A549 (cell line): Measurements from ENCODE around the gene GNG2. TPM values are rescaled to one million over a fixed set of nuclear protein-coding genes. Genes with fewer than 3 reads are reported as not detected.

ENCODE experiments used
- ATAC-seq, 2 experiments: fragments of 200-7000 bp in 1 of 2; fragments of >200 bp in 1 of 2; cut with Nextera tagmentation in 1 of 2; cut with Tn5 transposase in 1 of 2; 3 replicates each; pipeline versions ENCODE4 v1.8.0 to v1.9.1; 2018 to 2020; ENCODE audit warnings: mild to moderate bottlenecking in 1 of 2, moderate library complexity in 1 of 2
- CTCF ChIA-PET: fragments of 300-600 bp; sonication (Branson Sonifier 250); formaldehyde crosslinking; extraction: SDS; loops from one replicate; lab custom pipeline; 2021; ENCODE audit warnings: antibody characterized with exemption, inconsistent platforms; lab: Yijun Ruan, JAX
- POLR2A ChIA-PET: fragments of 350-600 bp; formaldehyde crosslinking; extraction: SDS; loops from one replicate; lab custom pipeline; 2021; ENCODE audit warnings: antibody characterized with exemption, inconsistent platforms; lab: Yijun Ruan, JAX
- DNase-seq, 2 experiments: peaks; one replicate each; pipeline versions ENCODE4 v3.0.0 to v3.0.0-alpha.2; 2011 to 2016; ENCODE audit warnings: low read depth in 1 of 2, low spot score in 1 of 2
- FAIRE-seq: peaks from 2 replicates; lab custom pipeline; 2011; peaks lifted over from hg19 to GRCh38; lab: Jason Lieb, UNC
- H3K27ac ChIP-seq, 2 experiments: fragments of >200 bp; sonication (Bioruptor Twin); formaldehyde crosslinking; 3 replicates each; pipeline ENCODE4 v1.5.1; 2016 to 2017
- H3K4me1 ChIP-seq: fragments of >200 bp; sonication (Bioruptor Twin); formaldehyde crosslinking; 3 replicates; pipeline ENCODE4 v1.6.1; 2016
- H3K4me2 ChIP-seq: fragments of >200 bp; sonication (Bioruptor Twin); formaldehyde crosslinking; 3 replicates; pipeline ENCODE4 v1.6.1; 2016
- H3K4me3 ChIP-seq: fragments of >200 bp; sonication (Bioruptor Twin); formaldehyde crosslinking; 3 replicates; pipeline ENCODE4 v1.5.1; 2016
- H3K9me3 ChIP-seq: fragments of >200 bp; sonication (Bioruptor Twin); formaldehyde crosslinking; 3 replicates; pipeline ENCODE4 v1.6.1; 2016
- CBX2 ChIP-seq: fragments of 200-600 bp; sonication (generic); IDR thresholded peaks from 2 replicates; pipeline ENCODE4 v1.6.1; 2016; ENCODE audit warnings: low read depth, mild to moderate bottlenecking, borderline replicate concordance
- CBX8 ChIP-seq: fragments of 200-600 bp; sonication (generic); IDR thresholded peaks from 2 replicates; pipeline ENCODE4 v1.6.1; 2016
- CTCF ChIP-seq: fragments of >200 bp; sonication (Bioruptor Twin); formaldehyde crosslinking; IDR thresholded peaks from 3 replicates; pipeline ENCODE4 v1.5.1; 2016
- ELK1 ChIP-seq: fragments of 150-350 bp; IDR thresholded peaks from 2 replicates; pipeline ENCODE4 v1.6.1; 2014; ENCODE audit warnings: low read depth, mild to moderate bottlenecking, low read length
- EP300 ChIP-seq, 2 experiments: fragments of >200 bp; sonication (Bioruptor Twin); formaldehyde crosslinking; IDR thresholded peaks; 2 replicates in 1 of 2; 3 replicates in 1 of 2; pipeline ENCODE4 v1.6.1; 2016 to 2017
- FOSB ChIP-seq: fragments of 250-450 bp; sonication (Bioruptor Pico); IDR thresholded peaks from 2 replicates; pipeline ENCODE4 v1.5.0; 2020; ENCODE audit warnings: mild to moderate bottlenecking, moderate library complexity
- HES2 ChIP-seq: fragments of >200 bp; sonication (Bioruptor Twin); formaldehyde crosslinking; IDR thresholded peaks from 2 replicates; pipeline ENCODE4 v1.6.1; 2016
- HEYL ChIP-seq: fragments of 250-450 bp; sonication (Bioruptor Pico); IDR thresholded peaks from 2 replicates; pipeline ENCODE4 v1.8.0; 2021; ENCODE audit warnings: mild to moderate bottlenecking, moderate library complexity
- HMGXB4 ChIP-seq: fragments of 250-450 bp; sonication (Bioruptor Pico); IDR thresholded peaks from 2 replicates; pipeline ENCODE4 v1.5.0; 2021; ENCODE audit warnings: mild to moderate bottlenecking, moderate library complexity, borderline replicate concordance
- HOXA7 ChIP-seq: fragments of 250-450 bp; sonication (Bioruptor Pico); IDR thresholded peaks from 2 replicates; pipeline ENCODE4 v1.5.0; 2020; ENCODE audit warnings: mild to moderate bottlenecking, moderate library complexity
- HOXB5 ChIP-seq: fragments of 250-450 bp; sonication (Bioruptor Pico); IDR thresholded peaks from 2 replicates; pipeline ENCODE4 v1.5.0; 2020; ENCODE audit warnings: mild to moderate bottlenecking, moderate library complexity
- JUN ChIP-seq, 2 experiments: fragments of >200 bp; sonication (Bioruptor Twin); formaldehyde crosslinking; IDR thresholded peaks; 2 replicates in 1 of 2; 3 replicates in 1 of 2; pipeline ENCODE4 v1.6.1; 2016 to 2017
- MAFK ChIP-seq: fragments of 450-650 bp; IDR thresholded peaks from 2 replicates; pipeline ENCODE4 v1.6.1; 2014; ENCODE audit not compliant: partially characterized antibody
- POLR2A ChIP-seq: IDR thresholded peaks from 2 replicates; pipeline ENCODE4 v1.6.1; 2012; ENCODE audit warnings: mild to moderate bottlenecking, low read length
- POLR2AphosphoS2 ChIP-seq: conservative IDR thresholded peaks from 2 replicates; pipeline ENCODE4 v1.6.1; 2012; ENCODE audit warnings: low read length, improper control_type of control experiment, inconsistent platforms
- RFX5 ChIP-seq: fragments of 450-650 bp; IDR thresholded peaks from 2 replicates; pipeline ENCODE4 v1.7.1; 2014; ENCODE audit warnings: antibody characterized with exemption, mild to moderate bottlenecking, moderate library complexity
- SMC3 ChIP-seq: fragments of >200 bp; sonication (Bioruptor Twin); formaldehyde crosslinking; IDR thresholded peaks from 3 replicates; pipeline ENCODE4 v1.6.1; 2018; ENCODE audit warnings: inconsistent platforms
- SREBF2 ChIP-seq: fragments of 450-650 bp; IDR thresholded peaks from 2 replicates; pipeline ENCODE4 v1.6.1; 2014; ENCODE audit warnings: mild to moderate bottlenecking, moderate library complexity
- USF2 ChIP-seq: fragments of 450-650 bp; IDR thresholded peaks from 2 replicates; pipeline ENCODE4 v1.6.1; 2014; ENCODE audit warnings: antibody characterized with exemption
- ZNF302 ChIP-seq: fragments of 250-450 bp; sonication (Bioruptor Pico); IDR thresholded peaks from 2 replicates; pipeline ENCODE4 v1.9.0; 2021; ENCODE audit warnings: inconsistent platforms, mild to moderate bottlenecking, moderate library complexity
- WGBS: methylation state at CpG from one replicate; pipeline ENCODE4 v1.1.6; 2017; ENCODE audit errors: missing lambda C conversion rate; 5-methylcytosine and 5-hydroxymethylcytosine counted together
- polyA plus RNA-seq, 4 experiments: library from polyadenylated mRNA; depleted of rRNA in 3 of 4; stranded (reverse); fragments of >200 nt; fragmentation: RNase III in 1 of 4; extraction: RNeasy Plus Mini Kit Qiagen cat#74134 plus additional on column Dnase treatment in 1 of 4; gene quantifications; 2 replicates in 3 of 4; 3 replicates in 1 of 4; pipeline ENCODE4 v1.2.3, GENCODE V29; 2011 to 2017

The GNG2 gene
- polyA plus RNA-seq, 2 of the 4 experiments (the other 2 are of a cell fraction), result 2.1 to 3.0 TPM

GRCh38 chr14:51939226-51939625, 78.8 kb downstream of the GNG2 start:
- Histone ChIP-seq H3K9me3 (no peaks in the 10 kb centered on the region), H3K4me3 (no peak overlapping the region), H3K4me1 (no peaks in the 10 kb centered on the region), H3K27ac (no peak overlapping the region), H3K4me2 (no peak overlapping the region)
- FAIRE-seq (no peak), ATAC-seq (no peak), DNase-seq (no peak)
- no peak for TF ChIP-seq MAFK
- POLR2A ChIA-PET, result no interaction called here
- 42% methylated on average over 6 of the region's 6 CpGs for WGBS
- CTCF ChIA-PET, result interaction anchor here (0.6 to 1.2 kb wide), 3 partner anchors 12 to 1904 kb away, joined by 3 to 4 read pairs (median 3); no protein-coding TSS in a partner anchor

- no peak for FAIRE-seq
- H3K4me3 ChIP-seq, result no peak overlapping the region
- no peak overlapping the region for H3K4me2 ChIP-seq
- CTCF ChIA-PET, result no interaction called here
- 82% methylated on average over 10 of the region's 10 CpGs for WGBS
- no peak for DNase-seq
- no peaks in the 10 kb centered on the region for H3K9me3 ChIP-seq
- POLR2A ChIA-PET, result no interaction called here
- H3K27ac ChIP-seq, result no peak overlapping the region
- no peak for ATAC-seq
- TF ChIP-seq RFX5 (no peak), HES2 (no peak), HOXB5 (CRISPR knock-in tag) (no peak), HMGXB4 (no peak), SMC3 (no peak), MAFK (no peak), CTCF (no peak), POLR2AphosphoS2 (no peak), EP300 (IDR thresholded peaks at IDR 0.05) (no peak), ZNF302 (no peak), FOSB (CRISPR knock-in tag) (no peak), USF2 (no peak), POLR2A (no peak), ELK1 (no peak), SREBF2 (no peak), JUN (IDR thresholded peaks at IDR 0.05) (no peak), CBX8 (no peak), HEYL (no peak), CBX2 (no peak), HOXA7 (CRISPR knock-in tag) (no peak)
- no peaks in the 10 kb centered on the region for H3K4me1 ChIP-seq
These were observed 79.4 kb downstream of the GNG2 start for GRCh38 chr14:51939755-51940301.
